ENCODE results near the gene MRTFA. TPM values are rescaled to one million over a fixed set of nuclear protein-coding genes. Genes with fewer than 3 reads are reported as not detected.
A peak's percentile ranks its signal among the peaks of the same experiment; 100 is the strongest.

Gene MRTFA
- total RNA-seq, 6 experiments from 2014 or later = 9.3 to 20.6 (median 16.3) TPM

DNA sequence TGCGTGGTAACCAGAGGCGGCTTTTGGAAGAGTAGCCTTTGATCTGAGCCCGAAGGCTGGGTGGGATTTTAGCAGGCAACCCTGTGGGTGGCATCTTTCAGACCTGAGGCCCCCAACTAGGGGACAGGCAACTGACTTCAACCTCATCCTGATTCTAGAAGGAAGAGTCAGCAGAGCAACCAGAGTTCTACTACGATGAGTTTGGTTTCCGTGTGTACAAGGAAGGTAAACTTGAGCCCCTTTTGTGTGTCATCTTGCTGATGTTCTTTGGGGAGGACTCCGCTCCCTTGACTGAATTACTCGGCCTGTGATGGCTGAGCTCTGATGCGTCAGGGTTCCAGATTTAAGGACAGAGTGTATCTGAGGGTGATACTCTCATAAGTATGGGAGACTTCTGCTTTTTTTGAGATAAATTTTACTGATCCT is 234.5 kb downstream of the MRTFA start:
- Histone ChIP-seq H3K4me1 (no peaks in the 10 kb centered on the region), H3K27ac (no peak overlapping the region), H3K4me3 (no peak overlapping the region), H3K9me3 (no peaks in the 10 kb centered on the region), H3K36me3 (peaks cover 2 to 40% (median 8%) of the 10 kb centered on the region in 4 donors), H3K27me3 (no peaks in the 10 kb centered on the region)
- WGBS (ENCODE audit: insufficient coverage, low coverage, low lambda C conversion rate, missing lambda C conversion rate) = 83% methylated on average over 8 of the region's 8 CpGs
- DNase-seq (peak in 1 of 3 donors; percentile 31), ATAC-seq (no peak)
- TF ChIP-seq, protein P1, sequence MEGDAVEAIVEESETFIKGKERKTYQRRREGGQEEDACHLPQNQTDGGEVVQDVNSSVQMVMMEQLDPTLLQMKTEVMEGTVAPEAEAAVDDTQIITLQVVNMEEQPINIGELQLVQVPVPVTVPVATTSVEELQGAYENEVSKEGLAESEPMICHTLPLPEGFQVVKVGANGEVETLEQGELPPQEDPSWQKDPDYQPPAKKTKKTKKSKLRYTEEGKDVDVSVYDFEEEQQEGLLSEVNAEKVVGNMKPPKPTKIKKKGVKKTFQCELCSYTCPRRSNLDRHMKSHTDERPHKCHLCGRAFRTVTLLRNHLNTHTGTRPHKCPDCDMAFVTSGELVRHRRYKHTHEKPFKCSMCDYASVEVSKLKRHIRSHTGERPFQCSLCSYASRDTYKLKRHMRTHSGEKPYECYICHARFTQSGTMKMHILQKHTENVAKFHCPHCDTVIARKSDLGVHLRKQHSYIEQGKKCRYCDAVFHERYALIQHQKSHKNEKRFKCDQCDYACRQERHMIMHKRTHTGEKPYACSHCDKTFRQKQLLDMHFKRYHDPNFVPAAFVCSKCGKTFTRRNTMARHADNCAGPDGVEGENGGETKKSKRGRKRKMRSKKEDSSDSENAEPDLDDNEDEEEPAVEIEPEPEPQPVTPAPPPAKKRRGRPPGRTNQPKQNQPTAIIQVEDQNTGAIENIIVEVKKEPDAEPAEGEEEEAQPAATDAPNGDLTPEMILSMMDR (IDR thresholded peaks at IDR 0.05) = no peak
- no peak for TF ChIP-seq POLR2A (IDR thresholded peaks at IDR 0.05)
- intact Hi-C loops (cut with DNase I) = no loop called here

DNA sequence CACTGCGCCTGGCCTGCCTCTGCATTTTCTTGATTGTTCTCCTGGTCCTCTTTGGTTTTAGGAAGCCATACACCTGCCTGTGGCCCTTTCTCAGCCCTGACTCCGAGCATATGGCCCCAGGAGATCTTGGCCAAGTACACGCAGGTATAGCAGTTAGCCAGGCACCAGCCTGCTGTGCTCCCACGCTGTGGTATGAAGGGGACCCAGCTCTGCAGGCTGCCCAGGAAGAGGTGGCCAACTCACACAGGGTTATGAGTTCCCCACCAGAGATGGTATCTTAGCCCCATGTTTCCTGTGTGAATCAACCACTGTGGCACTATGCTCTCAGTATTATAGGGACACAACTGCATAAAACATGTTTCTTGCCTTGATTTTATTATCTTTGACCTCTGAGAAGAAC is 235.0 kb downstream of the MRTFA start:
- H3K36me3 ChIP-seq = peaks cover 0 to 35% (median 8%) of the 10 kb centered on the region in 4 donors
- H3K4me3 ChIP-seq = no peak overlapping the region
- peak in 2 of 4 donors; percentile 15 to 35 for ATAC-seq
- no peaks in the 10 kb centered on the region for H3K9me3 ChIP-seq
- H3K27ac ChIP-seq = no peak overlapping the region
- H3K4me1 ChIP-seq = no peaks in the 10 kb centered on the region
- DNase-seq = peak in 1 of 3 donors; percentile 33
- intact Hi-C loops (cut with DNase I) = no loop called here
- TF ChIP-seq, protein P1 (IDR thresholded peaks at IDR 0.05) = no peak
- WGBS (ENCODE audit: insufficient coverage, low coverage, low lambda C conversion rate, missing lambda C conversion rate) = 65% methylated on average over 2 of the region's 4 CpGs
- H3K27me3 ChIP-seq = no peaks in the 10 kb centered on the region

DNA sequence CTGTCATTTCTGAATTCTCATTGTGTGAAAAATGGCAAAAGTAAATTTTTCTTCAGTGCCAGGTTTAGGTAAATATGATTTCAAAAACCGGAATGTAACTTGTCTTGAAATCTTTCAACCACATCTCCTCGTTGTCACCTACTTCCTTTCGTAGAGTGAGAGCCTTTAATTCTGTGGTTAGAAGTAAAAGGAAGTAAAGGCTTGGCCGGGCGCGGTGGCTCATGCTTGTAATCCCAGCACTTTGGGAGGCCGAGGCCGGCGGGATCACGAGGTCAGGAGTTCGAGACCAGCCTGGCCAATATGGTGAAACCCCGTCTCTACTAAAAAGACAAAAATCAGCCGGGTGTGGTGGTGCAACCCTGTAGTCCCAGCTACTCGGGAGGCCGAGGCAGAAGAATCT is 236.4 kb downstream of the MRTFA start:
- DNase-seq = peak in 1 of 3 donors; percentile 63
- intact Hi-C loops (cut with DNase I) = no loop called here
- no peak overlapping the region for H3K27ac ChIP-seq
- TF ChIP-seq POLR2A (IDR thresholded peaks at IDR 0.05) = no peak
- TF ChIP-seq, protein P1 (IDR thresholded peaks at IDR 0.05) = no peak
- 85% methylated on average over 11 of the region's 15 CpGs for WGBS (ENCODE audit: insufficient coverage, low coverage, low lambda C conversion rate, missing lambda C conversion rate)
- no peaks in the 10 kb centered on the region for H3K27me3 ChIP-seq
- H3K4me1 ChIP-seq = no peaks in the 10 kb centered on the region
- peaks cover 0 to 23% (median 8%) of the 10 kb centered on the region in 4 donors for H3K36me3 ChIP-seq
- no peak for ATAC-seq
- H3K4me3 ChIP-seq = no peak overlapping the region
- H3K9me3 ChIP-seq = no peaks in the 10 kb centered on the region

DNA sequence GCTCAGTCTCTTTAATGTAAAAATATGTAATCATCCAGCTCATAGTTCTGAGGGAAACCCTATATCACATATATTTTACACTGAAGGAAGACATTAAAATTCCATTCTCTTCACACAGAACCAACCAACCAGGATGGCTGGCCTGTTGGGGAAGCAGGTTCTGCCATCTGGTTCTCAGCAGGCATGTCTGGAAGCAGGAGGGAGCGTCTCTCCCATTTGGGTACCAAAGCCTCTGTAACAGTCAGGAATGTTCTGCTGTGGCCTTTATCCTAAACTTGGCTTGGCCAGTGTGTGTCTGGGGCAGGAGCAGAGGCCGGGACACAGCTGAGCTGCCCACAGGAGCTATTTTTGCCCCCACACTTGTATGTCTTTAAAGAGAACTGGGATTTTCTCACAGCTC is 236.9 kb downstream of the MRTFA start:
- Histone ChIP-seq H3K27ac (no peak overlapping the region), H3K36me3 (peaks cover 0 to 17% (median 8%) of the 10 kb centered on the region in 4 donors), H3K4me3 (no peak overlapping the region), H3K9me3 (no peaks in the 10 kb centered on the region), H3K4me1 (no peaks in the 10 kb centered on the region), H3K27me3 (no peaks in the 10 kb centered on the region)
- WGBS (ENCODE audit: insufficient coverage, low coverage, low lambda C conversion rate, missing lambda C conversion rate) = 86% methylated on average over 1 of the region's 2 CpGs
- no peak for TF ChIP-seq POLR2A (IDR thresholded peaks at IDR 0.05)
- TF ChIP-seq, protein P1 (IDR thresholded peaks at IDR 0.05) = no peak
- ATAC-seq (no peak), DNase-seq (no peak)
- intact Hi-C loops (cut with DNase I) = no loop called here

DNA sequence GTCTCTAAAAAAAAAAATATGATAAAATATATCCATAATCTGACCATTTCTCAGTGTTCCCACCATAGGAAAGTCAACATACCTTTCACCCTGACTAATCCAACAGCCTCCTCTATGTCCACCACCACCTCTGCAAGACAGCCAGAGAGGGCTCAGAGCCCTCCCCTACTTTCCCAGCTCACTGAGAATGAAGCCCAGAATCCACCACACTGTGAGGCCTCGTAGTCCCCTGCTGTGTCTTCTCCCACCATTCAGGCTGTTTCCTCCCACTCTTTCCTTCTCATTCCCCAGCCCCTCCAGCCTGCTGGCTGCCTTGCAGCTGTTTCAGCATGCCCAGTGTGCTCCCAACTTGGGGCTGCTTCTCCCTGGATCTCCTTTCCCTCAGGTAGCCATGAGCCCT is 239.1 kb downstream of the MRTFA start:
- ATAC-seq = no peak
- 33% methylated on average over 1 of the region's 1 CpG for WGBS (ENCODE audit: insufficient coverage, low coverage, low lambda C conversion rate, missing lambda C conversion rate)
- Histone ChIP-seq H3K27ac (no peak overlapping the region), H3K27me3 (no peaks in the 10 kb centered on the region), H3K4me1 (no peaks in the 10 kb centered on the region), H3K4me3 (no peak overlapping the region), H3K36me3 (peaks cover 0 to 11% (median 7%) of the 10 kb centered on the region in 4 donors), H3K9me3 (no peaks in the 10 kb centered on the region)
- no peak for DNase-seq
- TF ChIP-seq, protein P1 (IDR thresholded peaks at IDR 0.05) = no peak
- no peak for TF ChIP-seq POLR2A (IDR thresholded peaks at IDR 0.05)
- intact Hi-C loops (cut with DNase I) = no loop called here

Measured in right lobe of liver (tissue), 6 donors.